C4-2B (cell line): ENCODE data around the gene GRM5.
"Not testable (repeated sequence)": the region's sequence is repeated elsewhere in the genome, so short reads cannot be mapped to it uniquely, and the experiment has no call there.

Experiments used
- ZFX ChIP-seq: fragments of 450-650 bp; IDR thresholded peaks from 2 replicates; pipeline ENCODE4 v1.6.1; 2017
- TF ChIP-seq, protein P1 (sequence below): fragments of 450-650 bp; conservative IDR thresholded peaks from 2 replicates; pipeline ENCODE4 v1.5.1; 2017; ENCODE audit warnings: mild to moderate bottlenecking

DNA sequence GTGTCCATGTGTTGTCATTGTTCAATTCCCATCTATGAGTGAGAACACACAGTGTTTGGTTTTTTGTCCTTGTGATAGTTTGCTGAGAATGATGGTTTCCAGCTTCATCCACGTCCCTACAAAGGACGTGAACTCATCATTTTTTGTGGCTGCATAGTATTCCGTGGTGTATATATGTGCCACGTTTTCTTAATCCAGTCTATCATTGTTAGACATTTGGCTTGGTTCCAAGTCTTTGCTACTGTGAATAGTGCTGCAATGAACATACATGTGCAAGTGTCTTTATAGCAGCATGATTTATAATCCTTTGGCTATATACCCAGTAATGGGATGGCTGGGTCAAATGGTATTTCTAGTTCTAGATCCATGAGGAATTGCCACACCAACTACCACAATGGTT lies 607.7 kb downstream of the GRM5 start:
- TF ChIP-seq, protein P1, sequence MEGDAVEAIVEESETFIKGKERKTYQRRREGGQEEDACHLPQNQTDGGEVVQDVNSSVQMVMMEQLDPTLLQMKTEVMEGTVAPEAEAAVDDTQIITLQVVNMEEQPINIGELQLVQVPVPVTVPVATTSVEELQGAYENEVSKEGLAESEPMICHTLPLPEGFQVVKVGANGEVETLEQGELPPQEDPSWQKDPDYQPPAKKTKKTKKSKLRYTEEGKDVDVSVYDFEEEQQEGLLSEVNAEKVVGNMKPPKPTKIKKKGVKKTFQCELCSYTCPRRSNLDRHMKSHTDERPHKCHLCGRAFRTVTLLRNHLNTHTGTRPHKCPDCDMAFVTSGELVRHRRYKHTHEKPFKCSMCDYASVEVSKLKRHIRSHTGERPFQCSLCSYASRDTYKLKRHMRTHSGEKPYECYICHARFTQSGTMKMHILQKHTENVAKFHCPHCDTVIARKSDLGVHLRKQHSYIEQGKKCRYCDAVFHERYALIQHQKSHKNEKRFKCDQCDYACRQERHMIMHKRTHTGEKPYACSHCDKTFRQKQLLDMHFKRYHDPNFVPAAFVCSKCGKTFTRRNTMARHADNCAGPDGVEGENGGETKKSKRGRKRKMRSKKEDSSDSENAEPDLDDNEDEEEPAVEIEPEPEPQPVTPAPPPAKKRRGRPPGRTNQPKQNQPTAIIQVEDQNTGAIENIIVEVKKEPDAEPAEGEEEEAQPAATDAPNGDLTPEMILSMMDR = not testable (repeated sequence)
- TF ChIP-seq ZFX = not testable (repeated sequence)
